ENCODE measurements around the gene FPGS.

FPGS gene

GRCh38 chr9:127786773-127787104 is 15.9 kb upstream of the FPGS start:
- no peak for DNase-seq

- peak in 1 of 51 donors; percentile 24 for DNase-seq
Measured at GRCh38 chr9:127788337-127789011, 14.2 kb upstream of the FPGS start.

GRCh38 chr9:127789179-127789578 is 13.5 kb upstream of the FPGS start:
- no peak for DNase-seq

- no peak for DNase-seq
Measured at GRCh38 chr9:127790094-127790855, 12.4 kb upstream of the FPGS start.

GRCh38 chr9:127791085-127791484 is 11.6 kb upstream of the FPGS start:
- no peak for DNase-seq

- no peak for DNase-seq
Measured at GRCh38 chr9:127792417-127793031, 10.2 kb upstream of the FPGS start.

- DNase-seq, result no peak
Measured at GRCh38 chr9:127793093-127793708, 9.5 kb upstream of the FPGS start.

GRCh38 chr9:127794001-127794791 is 8.5 kb upstream of the FPGS start:
- no peak for DNase-seq

- no peak for DNase-seq
Measured at GRCh38 chr9:127796225-127796813, 6.4 kb upstream of the FPGS start.

- no peak for DNase-seq
Measured at GRCh38 chr9:127796852-127797370, 5.8 kb upstream of the FPGS start.

GRCh38 chr9:127801955-127802575 is 617 bp upstream of the FPGS start:
- DNase-seq, result no peak

- no peak for DNase-seq
Measured at GRCh38 chr9:127803507-127804352, 1.0 kb downstream of the FPGS start.

GRCh38 chr9:127805620-127806019 is 2.9 kb downstream of the FPGS start:
- no peak for DNase-seq

- no peak for DNase-seq
Measured at GRCh38 chr9:127806871-127807270, 4.2 kb downstream of the FPGS start.

GRCh38 chr9:127808347-127809001 is 5.8 kb downstream of the FPGS start:
- no peak for DNase-seq

- no peak for DNase-seq
Measured at GRCh38 chr9:127809002-127809539, 6.4 kb downstream of the FPGS start.

- DNase-seq, result no peak
Measured at GRCh38 chr9:127809540-127810377, 7.1 kb downstream of the FPGS start.
